Activated naive CD8-positive, alpha-beta T cell treated with anti-CD3 and anti-CD28 coated beads for 36 hours (primary cell): ENCODE data around the gene LHFPL2. TPM values are rescaled to one million over a fixed set of nuclear protein-coding genes. Genes with fewer than 3 reads are reported as not detected.
A peak's percentile ranks its signal among the peaks of the same experiment; 100 is the strongest.

Source experiments
- DNase-seq: peaks from one replicate; pipeline ENCODE4 v3.0.0; 2021
- H3K27ac Mint-ChIP-seq: one replicate; pipeline ENCODE4 v1.8.0; 2022; ENCODE audit warnings: mild to moderate bottlenecking, moderate library complexity, mixed read lengths
- H3K27me3 Mint-ChIP-seq: one replicate; pipeline ENCODE4 v1.8.0; 2022; ENCODE audit warnings: mild to moderate bottlenecking, mixed read lengths
- H3K36me3 Mint-ChIP-seq: one replicate; pipeline ENCODE4 v1.8.0; 2021; ENCODE audit warnings: mild to moderate bottlenecking, mixed read lengths
- H3K4me1 Mint-ChIP-seq: one replicate; pipeline ENCODE4 v1.8.0; 2021; ENCODE audit warnings: mixed read lengths
- H3K4me3 Mint-ChIP-seq: one replicate; pipeline ENCODE4 v1.8.0; 2022; ENCODE audit warnings: mild to moderate bottlenecking, moderate library complexity, mixed read lengths
- H3K9me3 Mint-ChIP-seq: one replicate; pipeline ENCODE4 v1.8.0; 2022; ENCODE audit warnings: mixed read lengths
- total RNA-seq, 2 experiments: library from RNA; stranded (reverse); gene quantifications; one replicate each; pipeline ENCODE4 v1.2.3, GENCODE V29; 2021

LHFPL2 gene
- total RNA-seq, 2 experiments from 2014 or later: 0.12 to 0.40 TPM

- Mint-ChIP-seq H3K36me3 (no peaks in the 10 kb centered on the region), H3K4me3 (no peak overlapping the region), H3K9me3 (no peaks in the 10 kb centered on the region), H3K27ac (no peak overlapping the region), H3K27me3 (peaks cover 30% of the 10 kb centered on the region), H3K4me1 (peaks cover 2% of the 10 kb centered on the region)
- DNase-seq: no peak
These were observed 5.8 kb upstream of the LHFPL2 start for GRCh38 chr5:78654386-78654785.

GRCh38 chr5:78653681-78654366 lies 5.3 kb upstream of the LHFPL2 start:
- Mint-ChIP-seq H3K4me1 (peaks cover 2% of the 10 kb centered on the region), H3K36me3 (no peaks in the 10 kb centered on the region), H3K27ac (no peak overlapping the region), H3K27me3 (peaks cover 31% of the 10 kb centered on the region), H3K9me3 (no peaks in the 10 kb centered on the region), H3K4me3 (no peak overlapping the region)
- no peak for DNase-seq

GRCh38 chr5:78653031-78653430 lies 4.5 kb upstream of the LHFPL2 start:
- Mint-ChIP-seq H3K4me3 (no peak overlapping the region), H3K27me3 (peaks cover 36% of the 10 kb centered on the region), H3K27ac (no peak overlapping the region), H3K9me3 (no peaks in the 10 kb centered on the region), H3K36me3 (no peaks in the 10 kb centered on the region), H3K4me1 (peaks cover 2% of the 10 kb centered on the region)
- DNase-seq: no peak

- Mint-ChIP-seq H3K4me1 (peaks cover 10% of the 10 kb centered on the region), H3K27me3 (peaks cover 44% of the 10 kb centered on the region), H3K36me3 (no peaks in the 10 kb centered on the region), H3K9me3 (no peaks in the 10 kb centered on the region), H3K27ac (no peak overlapping the region), H3K4me3 (no peak overlapping the region)
- DNase-seq: no peak
These were observed 2.9 kb upstream of the LHFPL2 start for GRCh38 chr5:78651468-78651867.

GRCh38 chr5:78650531-78650930 lies 2.0 kb upstream of the LHFPL2 start:
- no peaks in the 10 kb centered on the region for H3K9me3 Mint-ChIP-seq
- H3K36me3 Mint-ChIP-seq: no peaks in the 10 kb centered on the region
- H3K27ac Mint-ChIP-seq: no peak overlapping the region
- H3K27me3 Mint-ChIP-seq: peaks cover 51% of the 10 kb centered on the region
- H3K4me3 Mint-ChIP-seq: no peak overlapping the region
- H3K4me1 Mint-ChIP-seq: peaks cover 10% of the 10 kb centered on the region
- no peak for DNase-seq

GRCh38 chr5:78649861-78650496 lies 1.4 kb upstream of the LHFPL2 start:
- no peak for DNase-seq
- no peaks in the 10 kb centered on the region for H3K9me3 Mint-ChIP-seq
- H3K4me1 Mint-ChIP-seq: peaks cover 10% of the 10 kb centered on the region
- H3K27me3 Mint-ChIP-seq: peaks cover 56% of the 10 kb centered on the region
- H3K4me3 Mint-ChIP-seq: peak overlapping the region; percentile 56
- no peaks in the 10 kb centered on the region for H3K36me3 Mint-ChIP-seq
- H3K27ac Mint-ChIP-seq: no peak overlapping the region

GRCh38 chr5:78649211-78649695 lies 681 bp upstream of the LHFPL2 start:
- Mint-ChIP-seq H3K4me1 (peaks cover 10% of the 10 kb centered on the region), H3K27ac (no peak overlapping the region), H3K9me3 (no peaks in the 10 kb centered on the region), H3K27me3 (peaks cover 62% of the 10 kb centered on the region), H3K36me3 (no peaks in the 10 kb centered on the region), H3K4me3 (no peak overlapping the region)
- DNase-seq: no peak

GRCh38 chr5:78647838-78648358 lies 674 bp downstream of the LHFPL2 start:
- peaks cover 72% of the 10 kb centered on the region for H3K27me3 Mint-ChIP-seq
- peak overlapping the region; percentile 67 for H3K4me3 Mint-ChIP-seq
- peak; percentile 8 for DNase-seq

GRCh38 chr5:78647351-78647818 lies 1.2 kb downstream of the LHFPL2 start:
- H3K4me3 Mint-ChIP-seq: peak overlapping the region; percentile 67
- H3K9me3 Mint-ChIP-seq: no peaks in the 10 kb centered on the region
- DNase-seq: peak; percentile 22
- H3K36me3 Mint-ChIP-seq: no peaks in the 10 kb centered on the region
- no peak overlapping the region for H3K27ac Mint-ChIP-seq
- H3K4me1 Mint-ChIP-seq: peaks cover 10% of the 10 kb centered on the region
- peaks cover 73% of the 10 kb centered on the region for H3K27me3 Mint-ChIP-seq

More at GRCh38 chr5:78647838-78648358, 674 bp downstream of the LHFPL2 start:
- Mint-ChIP-seq H3K4me1 (peaks cover 10% of the 10 kb centered on the region), H3K27ac (no peak overlapping the region), H3K36me3 (no peaks in the 10 kb centered on the region), H3K9me3 (no peaks in the 10 kb centered on the region)

- Mint-ChIP-seq H3K9me3 (no peaks in the 10 kb centered on the region), H3K36me3 (no peaks in the 10 kb centered on the region), H3K27ac (no peak overlapping the region), H3K4me1 (peaks cover 10% of the 10 kb centered on the region), H3K27me3 (peaks cover 63% of the 10 kb centered on the region), H3K4me3 (no peak overlapping the region)
- no peak for DNase-seq
These were observed 3.8 kb downstream of the LHFPL2 start for GRCh38 chr5:78644741-78645300.

GRCh38 chr5:78644129-78644528 lies 4.4 kb downstream of the LHFPL2 start:
- H3K36me3 Mint-ChIP-seq: no peaks in the 10 kb centered on the region
- no peak for DNase-seq
- H3K4me1 Mint-ChIP-seq: peaks cover 8% of the 10 kb centered on the region
- no peak overlapping the region for H3K4me3 Mint-ChIP-seq
- H3K27me3 Mint-ChIP-seq: peaks cover 57% of the 10 kb centered on the region
- H3K9me3 Mint-ChIP-seq: no peaks in the 10 kb centered on the region
- no peak overlapping the region for H3K27ac Mint-ChIP-seq

GRCh38 chr5:78642701-78643100 lies 5.9 kb downstream of the LHFPL2 start:
- no peaks in the 10 kb centered on the region for H3K9me3 Mint-ChIP-seq
- peaks cover 7% of the 10 kb centered on the region for H3K4me1 Mint-ChIP-seq
- H3K27me3 Mint-ChIP-seq: peaks cover 49% of the 10 kb centered on the region
- no peaks in the 10 kb centered on the region for H3K36me3 Mint-ChIP-seq
- no peak for DNase-seq
- H3K27ac Mint-ChIP-seq: no peak overlapping the region
- H3K4me3 Mint-ChIP-seq: no peak overlapping the region

GRCh38 chr5:78640662-78641474 lies 7.7 kb downstream of the LHFPL2 start:
- no peaks in the 10 kb centered on the region for H3K9me3 Mint-ChIP-seq
- no peak overlapping the region for H3K27ac Mint-ChIP-seq
- no peaks in the 10 kb centered on the region for H3K4me1 Mint-ChIP-seq
- H3K27me3 Mint-ChIP-seq: peaks cover 32% of the 10 kb centered on the region
- no peaks in the 10 kb centered on the region for H3K36me3 Mint-ChIP-seq
- no peak for DNase-seq
- H3K4me3 Mint-ChIP-seq: no peak overlapping the region

- no peak overlapping the region for H3K4me3 Mint-ChIP-seq
- no peaks in the 10 kb centered on the region for H3K36me3 Mint-ChIP-seq
- no peak for DNase-seq
- H3K27ac Mint-ChIP-seq: no peak overlapping the region
- H3K9me3 Mint-ChIP-seq: no peaks in the 10 kb centered on the region
- peaks cover 25% of the 10 kb centered on the region for H3K27me3 Mint-ChIP-seq
- H3K4me1 Mint-ChIP-seq: no peaks in the 10 kb centered on the region
These were observed 8.8 kb downstream of the LHFPL2 start for GRCh38 chr5:78639791-78640190.
